ENCODE data around the gene CHN1. TPM values are rescaled to one million over a fixed set of nuclear protein-coding genes. Genes with fewer than 3 reads are reported as not detected.

CHN1 gene
- polyA plus RNA-seq, 6 donors from 2014 or later: 0.31 to 0.78 TPM; not detected in 4

DNA sequence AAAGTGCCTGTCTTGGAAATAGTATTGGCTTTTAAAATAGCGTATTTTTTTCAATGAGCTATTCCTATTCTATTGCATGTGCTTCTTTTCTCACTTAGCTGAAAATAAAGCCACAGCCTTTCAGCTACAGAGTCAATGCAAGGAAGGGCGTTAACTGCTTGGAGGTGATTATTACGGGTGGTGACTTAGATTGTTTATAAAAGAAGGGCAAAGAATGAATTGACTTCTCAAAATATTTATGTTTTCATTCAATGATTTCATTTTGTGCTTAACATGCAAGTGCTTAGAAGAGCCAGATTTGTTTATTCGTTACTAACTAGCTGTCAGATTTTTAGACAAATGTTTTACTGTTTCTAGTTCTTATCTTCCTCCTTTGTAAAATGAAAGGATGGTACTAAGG is 2.8 kb upstream of the CHN1 start:
- H3K36me3 Mint-ChIP-seq: no peaks in the 10 kb centered on the region
- H3K4me1 Mint-ChIP-seq: peaks cover 0 to 7% (median 4%) of the 10 kb centered on the region in 3 donors
- no peak overlapping the region for H3K27ac Mint-ChIP-seq
- no peaks in the 10 kb centered on the region for H3K9me3 Mint-ChIP-seq
- H3K27me3 Mint-ChIP-seq: peaks cover 36 to 60% (median 47%) of the 10 kb centered on the region in 3 donors
- DNase-seq (no peak), ATAC-seq (ENCODE audit: low read depth in 2 of 2) (no peak)
- H3K4me3 Mint-ChIP-seq: peak overlapping the region in 2 of 8 donors; percentile 11 to 28

- DNase-seq (no peak), ATAC-seq (ENCODE audit: low read depth in 2 of 2) (no peak)
- H3K27ac Mint-ChIP-seq: no peak overlapping the region
- peak overlapping the region in 1 of 8 donors; percentile 28 for H3K4me3 Mint-ChIP-seq
- H3K27me3 Mint-ChIP-seq: peaks cover 39 to 55% (median 47%) of the 10 kb centered on the region in 3 donors
- H3K4me1 Mint-ChIP-seq: peaks cover 0 to 7% (median 4%) of the 10 kb centered on the region in 3 donors
- H3K9me3 Mint-ChIP-seq: no peaks in the 10 kb centered on the region
- no peaks in the 10 kb centered on the region for H3K36me3 Mint-ChIP-seq
Observed at GRCh38 chr2:175007510-175007909, 2.3 kb upstream of the CHN1 start.

DNA sequence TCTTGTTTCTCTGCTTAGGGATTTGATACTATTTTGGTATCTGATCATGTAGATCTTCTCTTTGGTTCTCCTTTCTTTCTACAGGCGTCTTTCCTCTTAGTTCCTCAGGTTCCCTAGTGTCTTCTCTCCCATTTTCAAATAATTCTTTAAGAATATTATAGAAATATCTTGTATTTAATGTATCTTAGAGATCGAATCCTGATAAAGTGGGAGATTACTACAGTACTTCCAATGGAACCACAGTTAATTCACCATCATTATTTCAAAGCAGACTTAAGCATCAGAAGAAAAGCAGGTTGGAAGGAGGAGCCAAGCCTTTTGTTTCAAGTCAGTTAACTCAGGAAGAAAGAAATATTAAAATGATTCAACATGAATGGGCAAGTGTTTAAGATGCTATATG is 1.1 kb upstream of the CHN1 start:
- no peak for ATAC-seq (ENCODE audit: low read depth in 2 of 2)
- Mint-ChIP-seq H3K27me3 (peaks cover 48 to 53% (median 53%) of the 10 kb centered on the region in 3 donors), H3K27ac (no peak overlapping the region), H3K4me1 (peaks cover 0 to 7% (median 4%) of the 10 kb centered on the region in 3 donors), H3K9me3 (no peaks in the 10 kb centered on the region), H3K4me3 (peak overlapping the region in 7 of 8 donors; percentile 23 to 89 (median 78)), H3K36me3 (no peaks in the 10 kb centered on the region)
- no peak for DNase-seq

DNA sequence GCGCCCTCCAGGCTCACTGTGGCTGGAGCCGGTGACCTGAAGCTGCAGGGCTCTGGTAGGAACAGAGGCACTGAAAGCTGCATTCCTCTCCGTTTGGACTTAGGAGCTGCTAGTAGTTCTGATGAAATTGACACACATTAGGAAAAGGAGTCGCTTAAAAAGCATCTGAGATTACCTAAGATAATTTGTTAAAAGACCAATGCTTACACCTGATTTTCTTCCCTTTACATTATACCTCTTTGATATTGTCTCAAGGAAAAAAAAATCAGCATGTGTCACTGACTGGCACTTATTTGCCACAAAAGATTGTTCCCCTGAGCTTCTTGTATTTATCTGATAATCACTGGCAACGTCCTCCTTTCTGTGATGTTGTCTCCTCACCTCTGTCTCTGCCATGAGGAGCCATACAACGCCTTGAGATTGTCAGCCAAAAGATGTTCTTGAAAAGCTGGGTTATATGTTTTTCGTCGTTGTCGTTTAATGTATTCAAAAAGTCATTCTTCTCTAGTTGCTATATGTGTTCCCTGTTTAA is 618 bp upstream of the CHN1 start:
- H3K27me3 Mint-ChIP-seq: peaks cover 53 to 58% (median 54%) of the 10 kb centered on the region in 3 donors
- DNase-seq: no peak

GRCh38 chr2:175004730-175004979 is 526 bp downstream of the CHN1 start:
- Mint-ChIP-seq H3K27ac (no peak overlapping the region), H3K4me1 (peaks cover 0 to 7% (median 4%) of the 10 kb centered on the region in 3 donors), H3K36me3 (no peaks in the 10 kb centered on the region), H3K27me3 (peaks cover 49 to 60% (median 54%) of the 10 kb centered on the region in 3 donors), H3K9me3 (no peaks in the 10 kb centered on the region), H3K4me3 (peak overlapping the region; percentile 72 to 90 (median 82))
- ATAC-seq (ENCODE audit: low read depth in 2 of 2) (no peak), DNase-seq (no peak)

More for the DNA sequence above, 618 bp upstream of the CHN1 start:
- H3K36me3 Mint-ChIP-seq: no peaks in the 10 kb centered on the region
- ATAC-seq (ENCODE audit: low read depth in 2 of 2): no peak
- H3K4me1 Mint-ChIP-seq: peaks cover 0 to 7% (median 4%) of the 10 kb centered on the region in 3 donors
- no peak overlapping the region for H3K27ac Mint-ChIP-seq
- H3K4me3 Mint-ChIP-seq: peak overlapping the region; percentile 64 to 89 (median 81)
- H3K9me3 Mint-ChIP-seq: no peaks in the 10 kb centered on the region

DNA sequence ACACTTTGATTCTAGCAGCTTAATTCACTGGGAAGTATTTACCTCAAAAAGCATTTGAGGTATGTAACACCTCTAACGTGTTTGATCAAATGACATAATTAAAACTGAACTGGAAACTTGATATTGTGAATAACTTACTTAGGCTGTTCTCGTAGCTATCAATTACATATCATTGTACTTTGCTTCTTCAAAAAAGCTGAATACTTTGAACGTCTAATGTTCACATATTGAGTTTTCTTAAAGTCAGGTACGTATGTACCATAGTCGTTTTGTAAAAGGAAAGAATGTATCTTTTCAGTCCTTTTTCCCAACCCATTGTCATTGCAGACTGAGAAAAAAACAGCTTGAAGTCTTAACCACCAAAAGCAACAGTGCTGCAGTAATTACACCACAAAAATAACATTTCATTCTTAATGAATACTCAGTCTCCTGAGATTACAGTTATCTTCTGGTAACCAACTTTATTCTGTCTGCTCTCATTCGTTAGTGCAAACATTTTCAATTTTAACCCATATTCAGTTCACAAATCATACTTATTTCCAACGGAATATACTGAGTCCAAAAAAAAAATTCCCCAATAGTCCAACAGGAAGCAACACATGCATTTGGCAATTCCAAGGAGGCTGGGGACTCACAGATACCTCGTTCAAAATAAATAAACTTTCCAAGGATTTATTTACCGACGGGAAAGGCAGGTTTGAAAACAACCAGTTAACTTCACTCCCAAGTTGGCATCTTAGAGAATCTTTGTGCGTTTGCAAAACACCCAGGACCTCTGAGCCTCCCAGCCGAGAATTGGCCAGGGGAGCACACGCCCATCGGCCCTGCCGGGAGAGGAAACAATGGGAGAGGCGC is 1.1 kb downstream of the CHN1 start:
- H3K36me3 Mint-ChIP-seq: no peaks in the 10 kb centered on the region
- H3K27ac Mint-ChIP-seq: no peak overlapping the region
- no peaks in the 10 kb centered on the region for H3K9me3 Mint-ChIP-seq
- peak overlapping the region; percentile 72 to 90 (median 82) for H3K4me3 Mint-ChIP-seq
- H3K4me1 Mint-ChIP-seq: peaks cover 0 to 7% (median 4%) of the 10 kb centered on the region in 3 donors
- DNase-seq: no peak
- H3K27me3 Mint-ChIP-seq: peaks cover 45 to 57% (median 53%) of the 10 kb centered on the region in 3 donors
- ATAC-seq (ENCODE audit: low read depth in 2 of 2): no peak

DNA sequence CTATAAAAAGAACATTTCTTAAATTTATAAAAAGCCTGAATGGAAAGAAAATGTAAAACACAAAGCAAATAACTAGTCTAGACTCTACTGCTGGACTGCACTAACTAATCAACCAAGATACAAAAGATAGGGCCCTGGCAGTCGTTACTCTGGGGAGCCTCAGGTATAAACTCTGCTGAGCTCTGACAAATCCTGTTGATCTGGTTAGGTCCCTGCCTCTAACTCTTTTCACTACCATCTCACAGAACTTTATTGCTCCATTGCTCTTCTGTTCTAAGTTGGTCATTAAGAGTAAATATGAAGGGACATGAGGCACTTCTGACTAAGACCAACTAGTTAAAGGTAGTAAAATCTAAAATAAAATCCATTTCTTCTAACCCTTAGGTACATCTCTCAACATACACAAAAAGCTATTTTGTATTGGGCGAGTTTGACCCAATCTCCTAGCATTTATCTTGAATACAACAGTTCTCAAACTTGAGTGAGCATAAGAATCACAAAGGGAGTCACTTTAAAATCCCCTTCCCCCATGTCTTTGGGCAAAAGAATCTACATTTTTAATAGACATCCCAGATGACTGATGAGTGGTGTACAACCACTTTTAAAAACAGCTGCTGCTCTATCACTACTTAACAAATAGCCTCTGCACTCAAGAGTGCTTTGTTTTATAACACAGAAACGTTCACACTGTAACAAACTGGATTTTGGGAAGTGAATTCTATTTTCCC is 2.5 kb downstream of the CHN1 start:
- DNase-seq: no peak

GRCh38 chr2:175001566-175001965 is 3.6 kb downstream of the CHN1 start:
- Mint-ChIP-seq H3K27me3 (peaks cover 42 to 59% (median 49%) of the 10 kb centered on the region in 3 donors), H3K4me1 (peaks cover 0 to 7% (median 4%) of the 10 kb centered on the region in 3 donors), H3K27ac (no peak overlapping the region), H3K36me3 (no peaks in the 10 kb centered on the region), H3K4me3 (no peak overlapping the region), H3K9me3 (no peaks in the 10 kb centered on the region)
- DNase-seq (no peak), ATAC-seq (ENCODE audit: low read depth in 2 of 2) (no peak)

More for the DNA sequence above, 2.5 kb downstream of the CHN1 start:
- no peaks in the 10 kb centered on the region for H3K36me3 Mint-ChIP-seq
- H3K4me3 Mint-ChIP-seq: no peak overlapping the region
- ATAC-seq (ENCODE audit: low read depth in 2 of 2): no peak
- no peaks in the 10 kb centered on the region for H3K9me3 Mint-ChIP-seq
- H3K4me1 Mint-ChIP-seq: peaks cover 0 to 7% (median 4%) of the 10 kb centered on the region in 3 donors
- H3K27ac Mint-ChIP-seq: no peak overlapping the region
- H3K27me3 Mint-ChIP-seq: peaks cover 40 to 56% (median 48%) of the 10 kb centered on the region in 3 donors

GRCh38 chr2:174997110-174997509 is 8.1 kb downstream of the CHN1 start:
- Mint-ChIP-seq H3K4me1 (no peaks in the 10 kb centered on the region), H3K27ac (no peak overlapping the region)

GRCh38 chr2:174996622-174997021 is 8.6 kb downstream of the CHN1 start:
- H3K4me1 Mint-ChIP-seq: no peaks in the 10 kb centered on the region
- H3K27ac Mint-ChIP-seq: no peak overlapping the region
- no peaks in the 10 kb centered on the region for H3K36me3 Mint-ChIP-seq
- peaks cover 24 to 45% (median 36%) of the 10 kb centered on the region in 3 donors for H3K27me3 Mint-ChIP-seq
- ATAC-seq (ENCODE audit: low read depth in 2 of 2): no peak
- no peaks in the 10 kb centered on the region for H3K9me3 Mint-ChIP-seq
- no peak overlapping the region for H3K4me3 Mint-ChIP-seq
- DNase-seq: no peak

More at GRCh38 chr2:174997110-174997509, 8.1 kb downstream of the CHN1 start:
- Mint-ChIP-seq H3K4me3 (no peak overlapping the region), H3K36me3 (no peaks in the 10 kb centered on the region), H3K9me3 (no peaks in the 10 kb centered on the region), H3K27me3 (peaks cover 27 to 45% (median 36%) of the 10 kb centered on the region in 3 donors)
- DNase-seq (no peak), ATAC-seq (ENCODE audit: low read depth in 2 of 2) (no peak)

- Mint-ChIP-seq H3K4me1 (peaks cover 0 to 4% (median 4%) of the 10 kb centered on the region in 3 donors), H3K4me3 (no peak overlapping the region), H3K27ac (no peak overlapping the region), H3K27me3 (peaks cover 11 to 39% (median 37%) of the 10 kb centered on the region in 3 donors), H3K36me3 (no peaks in the 10 kb centered on the region), H3K9me3 (no peaks in the 10 kb centered on the region)
- no peak for ATAC-seq (ENCODE audit: low read depth in 2 of 2)
- DNase-seq: no peak
Observed at GRCh38 chr2:174994381-174994780, 10.8 kb downstream of the CHN1 start.

- no peaks in the 10 kb centered on the region for H3K36me3 Mint-ChIP-seq
- H3K4me3 Mint-ChIP-seq: no peak overlapping the region
- H3K27me3 Mint-ChIP-seq: peaks cover 11 to 39% (median 37%) of the 10 kb centered on the region in 3 donors
- no peaks in the 10 kb centered on the region for H3K9me3 Mint-ChIP-seq
- no peak overlapping the region for H3K27ac Mint-ChIP-seq
- ATAC-seq (ENCODE audit: low read depth in 2 of 2): no peak
- DNase-seq: no peak
- H3K4me1 Mint-ChIP-seq: peaks cover 0 to 4% (median 4%) of the 10 kb centered on the region in 3 donors
Observed at GRCh38 chr2:174992886-174993285, 12.3 kb downstream of the CHN1 start.

- ATAC-seq (ENCODE audit: low read depth in 2 of 2) (no peak), DNase-seq (no peak)
- H3K36me3 Mint-ChIP-seq: no peaks in the 10 kb centered on the region
- peaks cover 0 to 2% (median 0%) of the 10 kb centered on the region in 7 donors for H3K9me3 Mint-ChIP-seq
- no peak overlapping the region for H3K4me3 Mint-ChIP-seq
- peaks cover 0 to 4% (median 4%) of the 10 kb centered on the region in 3 donors for H3K4me1 Mint-ChIP-seq
- H3K27ac Mint-ChIP-seq: no peak overlapping the region
- peaks cover 14 to 29% (median 17%) of the 10 kb centered on the region in 3 donors for H3K27me3 Mint-ChIP-seq
Observed at GRCh38 chr2:174985614-174986013, 19.6 kb downstream of the CHN1 start.
